ENCODE data around the gene ATF7IP2. TPM values are rescaled to one million over a fixed set of nuclear protein-coding genes. Genes with fewer than 3 reads are reported as not detected.
"Not testable (repeated sequence)": the region's sequence is repeated elsewhere in the genome, so short reads cannot be mapped to it uniquely, and the experiment has no call there.

Gene ATF7IP2
- total and polyA plus RNA-seq, 5 donors: 27.3 to 43.2 (median 29.3) TPM

GRCh38 chr16:10410469-10410868 is 24.6 kb downstream of the ATF7IP2 start:
- Histone ChIP-seq H3K4me1 (ENCODE audit: control insufficient read depth, insufficient read depth, low read length) (no peaks in the 10 kb centered on the region), H3K4me3 (ENCODE audit: low read length) (no peak overlapping the region), H3K27me3 (ENCODE audit: control insufficient read depth, insufficient read depth) (no peaks in the 10 kb centered on the region), H3K27ac (ENCODE audit: low read length) (no peak overlapping the region), H3K9me3 (ENCODE audit: control insufficient read depth, low read length) (no peaks in the 10 kb centered on the region)
- DNase-seq (no peak), ATAC-seq (no peak)
- intact Hi-C loops (cut with DNase I): no loop called here
- 89% methylated on average over 2 of the region's 2 CpGs for WGBS

DNA sequence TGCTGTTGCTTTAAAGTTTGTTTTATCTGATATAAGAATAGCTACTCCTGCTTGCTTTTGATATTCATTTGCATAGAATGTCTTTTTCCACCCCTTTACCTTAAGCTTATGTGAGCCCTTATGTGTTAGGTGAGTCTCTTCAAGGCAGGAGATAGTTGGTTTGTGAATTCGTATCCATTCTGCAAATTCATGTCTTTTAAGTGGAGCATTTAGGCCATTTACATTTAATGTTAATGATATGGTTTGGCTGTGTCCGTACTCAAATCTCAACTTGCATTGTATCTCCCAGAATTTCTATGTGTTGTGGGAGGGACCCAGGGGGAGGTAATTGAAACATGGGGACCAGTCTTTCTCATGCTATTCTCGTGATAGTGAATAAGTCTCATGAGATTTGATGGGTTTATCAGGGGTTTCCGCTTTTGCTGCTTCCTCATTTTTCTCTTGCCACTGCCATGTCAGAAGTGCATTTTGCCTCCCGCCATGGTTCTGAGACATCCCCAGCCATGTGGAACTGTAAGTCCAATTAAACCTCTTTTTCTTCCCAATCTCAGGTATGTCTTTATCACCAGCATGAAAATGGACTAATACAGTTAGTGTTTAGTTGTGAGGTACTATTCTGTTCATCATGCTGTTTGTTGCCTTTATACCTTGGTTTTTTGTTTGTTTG is 27.2 kb downstream of the ATF7IP2 start:
- Histone ChIP-seq H3K27ac (ENCODE audit: low read length) (no peak overlapping the region), H3K4me1 (ENCODE audit: control insufficient read depth, insufficient read depth, low read length) (no peaks in the 10 kb centered on the region), H3K27me3 (ENCODE audit: control insufficient read depth, insufficient read depth) (no peaks in the 10 kb centered on the region), H3K9me3 (ENCODE audit: control insufficient read depth, low read length) (no peaks in the 10 kb centered on the region), H3K4me3 (ENCODE audit: low read length) (no peak overlapping the region)
- 94% methylated on average over 5 of the region's 5 CpGs for WGBS
- DNase-seq (no peak), ATAC-seq (no peak)
- intact Hi-C loops (cut with DNase I): no loop called here

- H3K27ac ChIP-seq (ENCODE audit: low read length); H3K9me3 ChIP-seq (ENCODE audit: control insufficient read depth, low read length); ATAC-seq; H3K4me1 ChIP-seq (ENCODE audit: control insufficient read depth, insufficient read depth, low read length); DNase-seq; intact Hi-C loops (cut with DNase I); H3K4me3 ChIP-seq (ENCODE audit: low read length); H3K27me3 ChIP-seq (ENCODE audit: control insufficient read depth, insufficient read depth): not testable (repeated sequence)
- 98% methylated on average over 6 of the region's 6 CpGs for WGBS
Observed at GRCh38 chr16:10418204-10418603, 32.3 kb downstream of the ATF7IP2 start.

- intact Hi-C loops (cut with DNase I): no loop called here
- H3K27me3 ChIP-seq (ENCODE audit: control insufficient read depth, insufficient read depth): no peaks in the 10 kb centered on the region
- DNase-seq (no peak), ATAC-seq (no peak)
- no peak overlapping the region for H3K27ac ChIP-seq (ENCODE audit: low read length)
- no peaks in the 10 kb centered on the region for H3K9me3 ChIP-seq (ENCODE audit: control insufficient read depth, low read length)
- 94% methylated on average over 3 of the region's 3 CpGs for WGBS
- H3K4me3 ChIP-seq (ENCODE audit: low read length): no peak overlapping the region
- no peaks in the 10 kb centered on the region for H3K4me1 ChIP-seq (ENCODE audit: control insufficient read depth, insufficient read depth, low read length)
Observed at GRCh38 chr16:10419701-10420100, 33.8 kb downstream of the ATF7IP2 start.

GRCh38 chr16:10421596-10421995 is 35.7 kb downstream of the ATF7IP2 start:
- H3K4me1 ChIP-seq (ENCODE audit: control insufficient read depth, insufficient read depth, low read length): no peaks in the 10 kb centered on the region
- WGBS: 94% methylated on average over 3 of the region's 3 CpGs
- H3K27me3 ChIP-seq (ENCODE audit: control insufficient read depth, insufficient read depth): no peaks in the 10 kb centered on the region
- no peak for DNase-seq
- intact Hi-C loops (cut with DNase I): no loop called here
- H3K9me3 ChIP-seq (ENCODE audit: control insufficient read depth, low read length): no peaks in the 10 kb centered on the region
- H3K4me3 ChIP-seq (ENCODE audit: low read length): no peak overlapping the region
- no peak for ATAC-seq
- no peak overlapping the region for H3K27ac ChIP-seq (ENCODE audit: low read length)

GRCh38 chr16:10428433-10429168 is 42.7 kb downstream of the ATF7IP2 start:
- no peak overlapping the region for H3K27ac ChIP-seq (ENCODE audit: low read length)
- H3K4me3 ChIP-seq (ENCODE audit: low read length): no peak overlapping the region
- 85% methylated on average over 3 of the region's 3 CpGs for WGBS
- H3K9me3 ChIP-seq (ENCODE audit: control insufficient read depth, low read length): no peaks in the 10 kb centered on the region
- H3K27me3 ChIP-seq (ENCODE audit: control insufficient read depth, insufficient read depth): no peaks in the 10 kb centered on the region
- DNase-seq: no peak
- no peaks in the 10 kb centered on the region for H3K4me1 ChIP-seq (ENCODE audit: control insufficient read depth, insufficient read depth, low read length)
- intact Hi-C loops (cut with DNase I): no loop called here
- no peak for ATAC-seq

DNA sequence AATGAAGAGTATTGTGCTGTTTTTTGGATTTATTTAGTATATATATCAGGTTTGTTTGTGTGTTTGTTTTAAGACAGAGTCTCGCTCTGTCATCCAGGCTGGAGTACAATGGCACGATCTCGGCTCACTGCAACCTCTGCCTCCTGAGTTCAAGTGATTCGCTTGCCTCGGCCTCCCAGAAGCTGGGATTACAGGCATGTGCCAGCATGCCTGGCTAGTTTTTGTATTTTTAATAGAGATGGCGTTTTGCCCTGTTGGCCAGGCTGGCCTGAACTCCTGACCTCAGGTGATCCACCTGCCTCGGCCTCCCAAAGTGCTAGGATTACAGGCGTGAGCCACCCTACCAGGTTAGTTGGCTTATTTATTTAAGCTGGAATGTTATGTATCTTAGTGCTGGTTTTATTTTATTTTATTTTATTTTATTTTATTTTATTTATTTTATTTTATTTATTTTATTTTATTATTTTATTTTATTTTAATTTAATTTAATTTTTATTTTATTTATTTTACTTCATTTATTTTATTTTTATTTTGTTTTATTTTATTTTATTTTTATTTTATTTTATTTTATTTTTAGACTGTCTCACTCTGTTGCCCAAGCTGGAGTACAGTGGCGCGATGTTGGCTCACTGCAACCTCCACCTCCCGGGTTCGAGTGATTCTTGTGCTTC is 43.6 kb downstream of the ATF7IP2 start:
- H3K4me1 ChIP-seq (ENCODE audit: control insufficient read depth, insufficient read depth, low read length); H3K4me3 ChIP-seq (ENCODE audit: low read length); H3K27ac ChIP-seq (ENCODE audit: low read length); intact Hi-C loops (cut with DNase I); H3K9me3 ChIP-seq (ENCODE audit: control insufficient read depth, low read length); H3K27me3 ChIP-seq (ENCODE audit: control insufficient read depth, insufficient read depth); ATAC-seq; DNase-seq: not testable (repeated sequence)
- WGBS: 98% methylated on average over 12 of the region's 12 CpGs

DNA sequence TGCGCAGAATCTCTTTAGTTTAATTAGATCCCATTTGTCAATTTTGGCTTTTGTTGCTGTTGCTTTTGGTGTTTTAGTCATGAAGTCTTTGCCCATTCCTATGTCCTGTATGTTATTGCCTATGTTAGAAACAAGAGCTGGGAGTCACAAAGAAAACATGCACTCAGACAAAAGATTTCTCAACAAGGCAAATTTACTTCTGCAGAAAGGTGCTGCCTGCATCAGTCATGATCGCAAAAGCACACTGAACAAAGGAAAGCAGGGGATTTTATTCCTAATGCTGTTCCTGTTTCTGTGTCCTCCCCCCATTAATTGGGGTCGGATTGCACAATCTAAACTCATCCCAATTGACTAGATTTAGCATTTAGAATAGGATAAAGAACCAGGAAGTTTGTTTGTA is 55.9 kb downstream of the ATF7IP2 start:
- no peak for DNase-seq
- WGBS: 95% methylated on average over 3 of the region's 3 CpGs
- Histone ChIP-seq H3K4me1 (ENCODE audit: control insufficient read depth, insufficient read depth, low read length) (no peaks in the 10 kb centered on the region), H3K9me3 (ENCODE audit: control insufficient read depth, low read length) (no peaks in the 10 kb centered on the region), H3K4me3 (ENCODE audit: low read length) (no peak overlapping the region), H3K27me3 (ENCODE audit: control insufficient read depth, insufficient read depth) (no peaks in the 10 kb centered on the region), H3K27ac (ENCODE audit: low read length) (no peak overlapping the region)
- intact Hi-C loops (cut with DNase I): no loop called here
- no peak for ATAC-seq

GRCh38 chr16:10447289-10447688 is 61.4 kb downstream of the ATF7IP2 start:
- Histone ChIP-seq H3K9me3 (ENCODE audit: control insufficient read depth, low read length) (peaks cover 4% of the 10 kb centered on the region), H3K27me3 (ENCODE audit: control insufficient read depth, insufficient read depth) (no peaks in the 10 kb centered on the region), H3K4me3 (ENCODE audit: low read length) (no peak overlapping the region), H3K4me1 (ENCODE audit: control insufficient read depth, insufficient read depth, low read length) (no peaks in the 10 kb centered on the region), H3K27ac (ENCODE audit: low read length) (no peak overlapping the region)
- 98% methylated on average over 9 of the region's 9 CpGs for WGBS
- DNase-seq: no peak
- intact Hi-C loops (cut with DNase I): no loop called here
- ATAC-seq: no peak

- H3K27me3 ChIP-seq (ENCODE audit: control insufficient read depth, insufficient read depth); H3K27ac ChIP-seq (ENCODE audit: low read length); ATAC-seq; H3K9me3 ChIP-seq (ENCODE audit: control insufficient read depth, low read length); DNase-seq; intact Hi-C loops (cut with DNase I); H3K4me3 ChIP-seq (ENCODE audit: low read length); H3K4me1 ChIP-seq (ENCODE audit: control insufficient read depth, insufficient read depth, low read length): not testable (repeated sequence)
- WGBS: 94% methylated on average over 13 of the region's 13 CpGs
Observed at GRCh38 chr16:10452208-10453158, 66.6 kb downstream of the ATF7IP2 start.
